ENCODE measurements around the gene ZDHHC11B. TPM values are rescaled to one million over a fixed set of nuclear protein-coding genes. Genes with fewer than 3 reads are reported as not detected.
A peak's percentile ranks its signal among the peaks of the same experiment; 100 is the strongest.
"Not testable (repeated sequence)": the region's sequence is repeated elsewhere in the genome, so short reads cannot be mapped to it uniquely, and the experiment has no call there.

ZDHHC11B gene
- total RNA-seq, 2 donors from 2014 or later = 0.75 to 1.3 TPM

- H3K27ac Mint-ChIP-seq = no peak overlapping the region
- peaks cover 26% of the 10 kb centered on the region for H3K27me3 ChIP-seq (ENCODE audit: control insufficient read depth, insufficient read depth, low read length, poor library complexity, severe bottlenecking)
- peaks cover 46% of the 10 kb centered on the region for H3K27me3 Mint-ChIP-seq (ENCODE audit: insufficient read depth)
- no peak for TF ChIP-seq CTCF (conservative IDR thresholded peaks at IDR 0.05)
- 93 to 94% methylated on average over 42 of the region's 42 CpGs for WGBS, 2 experiments (ENCODE audit: insufficient coverage in 1 of 2, insufficient read length in 1 of 2)
- no peak overlapping the region for H3K4me3 ChIP-seq (ENCODE audit: low read length)
- H3K36me3 ChIP-seq (ENCODE audit: control insufficient read depth, insufficient read depth, low read length) = no peaks in the 10 kb centered on the region
- no peak overlapping the region for H3K27ac ChIP-seq (ENCODE audit: low read depth, low read length)
- no peaks in the 10 kb centered on the region for H3K4me1 Mint-ChIP-seq
- H3K36me3 Mint-ChIP-seq (ENCODE audit: low read depth) = no peaks in the 10 kb centered on the region
- H3K4me1 ChIP-seq (ENCODE audit: control insufficient read depth, insufficient read depth, low read length) = no peaks in the 10 kb centered on the region
- no peak overlapping the region for H3K4me3 Mint-ChIP-seq
- H3K9ac ChIP-seq (ENCODE audit: extremely low read depth, low read length, poor library complexity, severe bottlenecking) = no peak overlapping the region
- no peaks in the 10 kb centered on the region for H3K9me3 ChIP-seq (ENCODE audit: control insufficient read depth, low read length)
- peak; percentile 47 for DNase-seq
- no peaks in the 10 kb centered on the region for H3K9me3 Mint-ChIP-seq
Measured at GRCh38 chr5:776862-777711, 7.4 kb downstream of the ZDHHC11B start.

GRCh38 chr5:775961-776861 is 8.3 kb downstream of the ZDHHC11B start:
- WGBS, 2 experiments (ENCODE audit: insufficient coverage in 1 of 2, insufficient read length in 1 of 2) = 90 to 91% methylated on average over 10 to 20 of the region's 20 CpGs
- Mint-ChIP-seq H3K36me3 (ENCODE audit: low read depth) (no peaks in the 10 kb centered on the region), H3K9me3 (no peaks in the 10 kb centered on the region), H3K27me3 (ENCODE audit: insufficient read depth) (peaks cover 46% of the 10 kb centered on the region), H3K4me1 (no peaks in the 10 kb centered on the region), H3K4me3 (no peak overlapping the region), H3K27ac (no peak overlapping the region)
- no peak overlapping the region for H3K27ac ChIP-seq (ENCODE audit: low read depth, low read length)
- H3K4me3 ChIP-seq (ENCODE audit: low read length) = no peak overlapping the region
- no peak overlapping the region for H3K9ac ChIP-seq (ENCODE audit: extremely low read depth, low read length, poor library complexity, severe bottlenecking)
- no peaks in the 10 kb centered on the region for H3K4me1 ChIP-seq (ENCODE audit: control insufficient read depth, insufficient read depth, low read length)
- DNase-seq = peak; percentile 40
- TF ChIP-seq CTCF (conservative IDR thresholded peaks at IDR 0.05) = no peak
- peaks cover 26% of the 10 kb centered on the region for H3K27me3 ChIP-seq (ENCODE audit: control insufficient read depth, insufficient read depth, low read length, poor library complexity, severe bottlenecking)
- H3K9me3 ChIP-seq (ENCODE audit: control insufficient read depth, low read length) = no peaks in the 10 kb centered on the region
- H3K36me3 ChIP-seq (ENCODE audit: control insufficient read depth, insufficient read depth, low read length) = no peaks in the 10 kb centered on the region

- H3K36me3 Mint-ChIP-seq (ENCODE audit: low read depth); H3K9me3 Mint-ChIP-seq; H3K27ac ChIP-seq (ENCODE audit: low read depth, low read length); H3K4me3 Mint-ChIP-seq; H3K36me3 ChIP-seq (ENCODE audit: control insufficient read depth, insufficient read depth, low read length); H3K4me3 ChIP-seq (ENCODE audit: low read length); H3K9me3 ChIP-seq (ENCODE audit: control insufficient read depth, low read length); H3K27ac Mint-ChIP-seq; H3K4me1 ChIP-seq (ENCODE audit: control insufficient read depth, insufficient read depth, low read length); H3K9ac ChIP-seq (ENCODE audit: extremely low read depth, low read length, poor library complexity, severe bottlenecking); H3K4me1 Mint-ChIP-seq: not testable (repeated sequence)
- DNase-seq = peak; percentile 41
- H3K27me3 ChIP-seq (ENCODE audit: control insufficient read depth, insufficient read depth, low read length, poor library complexity, severe bottlenecking) = peaks cover 26% of the 10 kb centered on the region
- H3K27me3 Mint-ChIP-seq (ENCODE audit: insufficient read depth) = peaks cover 44% of the 10 kb centered on the region
- WGBS, 2 experiments (ENCODE audit: insufficient coverage in 1 of 2, insufficient read length in 1 of 2) = 88 to 96% methylated on average over 5 to 7 of the region's 9 CpGs
Measured at GRCh38 chr5:775595-775960, 9.0 kb downstream of the ZDHHC11B start.

- H3K9me3 ChIP-seq (ENCODE audit: control insufficient read depth, low read length); H3K4me1 Mint-ChIP-seq; H3K27ac ChIP-seq (ENCODE audit: low read depth, low read length); H3K4me1 ChIP-seq (ENCODE audit: control insufficient read depth, insufficient read depth, low read length); H3K4me3 Mint-ChIP-seq; H3K27ac Mint-ChIP-seq; H3K36me3 Mint-ChIP-seq (ENCODE audit: low read depth); H3K36me3 ChIP-seq (ENCODE audit: control insufficient read depth, insufficient read depth, low read length); H3K9ac ChIP-seq (ENCODE audit: extremely low read depth, low read length, poor library complexity, severe bottlenecking); H3K9me3 Mint-ChIP-seq; H3K4me3 ChIP-seq (ENCODE audit: low read length): not testable (repeated sequence)
- 93 to 96% methylated on average over 7 to 18 of the region's 18 CpGs for WGBS, 2 experiments (ENCODE audit: insufficient coverage in 1 of 2, insufficient read length in 1 of 2)
- H3K27me3 Mint-ChIP-seq (ENCODE audit: insufficient read depth) = peaks cover 41% of the 10 kb centered on the region
- DNase-seq = peak; percentile 41
- peaks cover 26% of the 10 kb centered on the region for H3K27me3 ChIP-seq (ENCODE audit: control insufficient read depth, insufficient read depth, low read length, poor library complexity, severe bottlenecking)
Measured at GRCh38 chr5:774854-775505, 9.5 kb downstream of the ZDHHC11B start.
